Natural killer cell treated with Interleukin-12 subunit alpha and Interleukin-12 subunit beta and Interleukin-15 and Interleukin-18, amount 100 ng/mL, for 72 hours (primary cell): ENCODE data around the gene TFIP11. TPM values are rescaled to one million over a fixed set of nuclear protein-coding genes. Genes with fewer than 3 reads are reported as not detected.

Experiments used
- ATAC-seq, 2 donors: fragments of 150-1000 bp; cut with Tn5 transposase in 1 of 2; sonication (Bioruptor Pico), chemical (Tn5 transposase) in 1 of 2; 2 replicates each; pipeline ENCODE4 v1.10.0; 2021
- DNase-seq: peaks from one replicate; pipeline ENCODE4 v3.0.0; 2022; ENCODE audit warnings: low spot score
- H3K27ac Mint-ChIP-seq, 2 donors: 1 replicate in 1 of 2; 2 replicates in 1 of 2; pipeline ENCODE4 v1.8.0; 2022; ENCODE audit warnings: mixed read lengths in 2 of 2, mild to moderate bottlenecking in 1 of 2, moderate library complexity in 1 of 2
- H3K27me3 Mint-ChIP-seq, 2 donors: 1 replicate in 1 of 2; 2 replicates in 1 of 2; pipeline ENCODE4 v1.8.0; 2022; ENCODE audit warnings: mixed read lengths in 2 of 2
- H3K36me3 Mint-ChIP-seq: one replicate; pipeline ENCODE4 v1.8.0; 2022; ENCODE audit warnings: mixed read lengths
- H3K4me1 Mint-ChIP-seq, 2 donors: 1 replicate in 1 of 2; 2 replicates in 1 of 2; pipeline ENCODE4 v1.8.0; 2022; ENCODE audit warnings: low read depth in 2 of 2, mixed read lengths in 2 of 2, mild to moderate bottlenecking in 1 of 2
- H3K4me3 Mint-ChIP-seq: one replicate; pipeline ENCODE4 v1.8.0; 2022; ENCODE audit warnings: mixed read lengths
- H3K9me3 Mint-ChIP-seq: 2 replicates; pipeline ENCODE4 v1.8.0; 2022; ENCODE audit warnings: mixed read lengths
- total RNA-seq, 2 donors: library from RNA; stranded (reverse); gene quantifications; one replicate each; pipeline ENCODE4 v1.2.3, GENCODE V29; 2022

Gene TFIP11
- total RNA-seq: 10 to 100 TPM; 56.5 to 57.7 TPM

GRCh38 chr22:26512149-26512793 is at the start of gene TFIP11:
TSS of gene TFIP11 (minus strand) at chr22:26512473. CDS start at chr22:26510272, 2,201 bp downstream.
- Mint-ChIP-seq H3K9me3 (no peaks in the 10 kb centered on the region), H3K4me3 (peak within 1 kb of the TSS; percentile 99), H3K27ac (peak within 1 kb of the TSS; percentile 92 to 99), H3K36me3 (peaks cover 11% of the 10 kb centered on the region), H3K27me3 (no peaks in the 10 kb centered on the region), H3K4me1 (peaks cover 37 to 39% of the 10 kb centered on the region in 2 donors)
- ATAC-seq (peak; percentile 98 to 99), DNase-seq (peak; percentile 95)

GRCh38 chr22:26561756-26562417 is 49.6 kb upstream of the TFIP11 start:
- Mint-ChIP-seq H3K27me3 (no peaks in the 10 kb centered on the region), H3K4me3 (no peak overlapping the region), H3K27ac (peak overlapping the region; percentile 58 to 65), H3K36me3 (no peaks in the 10 kb centered on the region), H3K4me1 (peaks cover 58 to 70% of the 10 kb centered on the region in 2 donors), H3K9me3 (no peaks in the 10 kb centered on the region)
- ATAC-seq (no peak), DNase-seq (peak; percentile 49)

DNA sequence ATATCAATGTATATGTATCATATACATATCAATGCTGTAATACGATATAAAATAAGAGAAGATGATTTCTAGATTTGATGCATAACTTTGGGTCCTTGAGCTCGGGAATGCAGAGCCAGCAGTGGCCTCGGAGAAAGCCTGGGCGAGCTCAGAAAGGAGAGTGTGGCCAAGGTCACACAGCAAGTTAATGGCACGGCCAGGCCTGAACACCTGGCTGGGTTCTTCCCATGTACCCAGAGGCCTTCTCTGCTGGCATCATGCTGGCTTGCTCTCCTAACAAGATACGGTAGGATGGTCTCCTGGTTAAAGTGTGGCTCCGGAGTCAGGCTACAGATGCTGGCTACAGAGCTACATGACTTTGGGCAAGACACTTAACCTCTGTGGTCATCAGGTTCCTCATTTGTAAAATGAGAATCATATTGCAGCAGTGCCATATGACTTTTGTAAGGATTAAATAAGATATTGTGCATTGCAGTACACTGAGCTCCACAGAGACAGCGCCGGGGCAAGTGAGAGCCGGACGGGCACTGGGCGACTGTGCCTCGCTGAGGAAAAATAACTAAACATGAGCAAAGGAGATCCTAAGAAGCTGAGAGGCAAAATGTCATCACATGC is 47.8 kb upstream of the TFIP11 start:
- H3K9me3 Mint-ChIP-seq: no peaks in the 10 kb centered on the region
- peak; percentile 35 for DNase-seq
- no peak overlapping the region for H3K4me3 Mint-ChIP-seq
- no peak for ATAC-seq
- no peaks in the 10 kb centered on the region for H3K27me3 Mint-ChIP-seq
- H3K36me3 Mint-ChIP-seq: no peaks in the 10 kb centered on the region
- H3K27ac Mint-ChIP-seq: peak overlapping the region in 1 of 2 donors; percentile 81
- peaks cover 51 to 62% of the 10 kb centered on the region in 2 donors for H3K4me1 Mint-ChIP-seq

DNA sequence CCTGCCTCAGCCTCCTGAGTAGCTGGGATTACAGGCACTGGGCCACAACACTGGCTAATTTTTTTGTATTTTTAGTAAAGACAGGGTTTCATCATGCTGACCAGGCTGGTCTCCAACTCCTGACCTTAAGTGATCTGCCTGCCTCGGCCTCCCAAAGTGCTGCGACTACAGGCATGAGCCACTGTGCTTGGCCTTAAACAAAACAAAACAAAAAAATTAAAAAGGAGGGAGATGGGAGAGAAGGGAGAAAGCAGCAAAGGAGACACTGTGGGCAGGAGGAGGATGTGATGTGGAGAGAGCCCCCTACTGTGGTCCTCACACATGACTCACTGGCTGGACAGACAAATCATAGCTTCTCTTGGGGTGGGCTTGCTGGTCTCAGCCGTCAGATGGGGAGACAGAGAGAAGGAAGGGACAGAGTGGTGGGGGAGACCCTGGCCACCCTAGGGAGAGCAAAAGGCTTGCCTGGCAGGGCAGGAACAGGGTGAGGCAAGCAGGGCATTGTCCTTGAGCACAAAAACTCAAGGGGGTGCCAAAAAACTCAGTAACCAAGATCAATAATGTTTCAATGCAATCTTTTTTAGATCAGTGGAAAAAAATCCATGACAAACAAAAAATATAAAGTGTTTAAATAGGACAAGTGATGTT is 46.1 kb upstream of the TFIP11 start:
- DNase-seq (no peak), ATAC-seq (no peak)
- no peaks in the 10 kb centered on the region for H3K36me3 Mint-ChIP-seq
- peaks cover 50 to 56% of the 10 kb centered on the region in 2 donors for H3K4me1 Mint-ChIP-seq
- H3K27me3 Mint-ChIP-seq: no peaks in the 10 kb centered on the region
- H3K27ac Mint-ChIP-seq: peak overlapping the region; percentile 72 to 81
- H3K4me3 Mint-ChIP-seq: no peak overlapping the region
- H3K9me3 Mint-ChIP-seq: no peaks in the 10 kb centered on the region

DNA sequence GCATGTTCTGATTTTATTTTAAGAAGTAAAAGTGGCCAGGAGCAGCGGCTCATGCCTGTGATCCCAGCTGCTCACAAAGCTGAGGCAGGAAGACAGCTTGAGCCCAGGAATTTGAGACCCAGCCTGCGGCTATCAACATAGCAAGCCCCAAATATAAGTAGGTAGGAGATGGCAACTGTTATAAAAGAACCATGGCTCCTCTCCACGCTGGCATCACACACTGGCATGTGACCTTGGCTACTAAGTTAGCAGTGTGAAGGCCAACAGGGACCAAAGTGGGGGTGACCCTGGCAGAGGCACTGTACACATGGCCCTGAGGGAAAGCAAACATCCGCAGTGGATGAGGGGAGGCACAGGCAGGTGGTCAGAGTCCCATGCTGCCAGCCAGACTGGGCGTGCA is 44.6 kb upstream of the TFIP11 start:
- Mint-ChIP-seq H3K36me3 (no peaks in the 10 kb centered on the region), H3K27me3 (no peaks in the 10 kb centered on the region), H3K9me3 (no peaks in the 10 kb centered on the region), H3K4me3 (no peak overlapping the region), H3K27ac (peak overlapping the region; percentile 50 to 59), H3K4me1 (peaks cover 51 to 53% of the 10 kb centered on the region in 2 donors)
- no peak for ATAC-seq
- DNase-seq: peak; percentile 38

- H3K4me1 Mint-ChIP-seq: peaks cover 52 to 54% of the 10 kb centered on the region in 2 donors
- no peaks in the 10 kb centered on the region for H3K27me3 Mint-ChIP-seq
- no peaks in the 10 kb centered on the region for H3K36me3 Mint-ChIP-seq
- H3K4me3 Mint-ChIP-seq: no peak overlapping the region
- ATAC-seq: no peak
- peak; percentile 23 for DNase-seq
- no peak overlapping the region for H3K27ac Mint-ChIP-seq
- no peaks in the 10 kb centered on the region for H3K9me3 Mint-ChIP-seq
Observed at GRCh38 chr22:26555478-26555877, 43.2 kb upstream of the TFIP11 start.

DNA sequence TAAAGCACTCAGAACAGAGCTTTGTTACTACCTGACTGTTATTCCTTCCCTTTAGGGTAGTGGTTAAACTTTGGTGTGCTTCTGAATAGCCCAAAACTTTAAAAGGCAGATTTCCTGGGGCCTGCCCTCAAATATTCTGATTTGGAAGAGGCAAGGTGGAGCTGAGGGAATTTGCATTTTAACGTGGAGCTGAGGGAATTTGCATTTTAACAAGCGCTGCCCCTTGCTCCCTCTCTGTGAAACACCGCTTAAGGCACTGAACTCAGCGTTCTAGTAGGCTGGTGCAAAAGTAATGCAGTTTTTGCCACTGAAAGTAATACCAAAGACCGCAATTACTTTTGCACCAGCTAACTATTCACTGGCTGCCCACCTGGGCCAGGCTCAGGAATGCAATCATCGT is 42.7 kb upstream of the TFIP11 start:
- H3K27ac Mint-ChIP-seq: peak overlapping the region in 1 of 2 donors; percentile 43
- ATAC-seq (no peak), DNase-seq (peak; percentile 25)
- H3K27me3 Mint-ChIP-seq: no peaks in the 10 kb centered on the region
- H3K36me3 Mint-ChIP-seq: no peaks in the 10 kb centered on the region
- H3K4me1 Mint-ChIP-seq: peaks cover 52 to 54% of the 10 kb centered on the region in 2 donors
- H3K9me3 Mint-ChIP-seq: no peaks in the 10 kb centered on the region
- no peak overlapping the region for H3K4me3 Mint-ChIP-seq

DNA sequence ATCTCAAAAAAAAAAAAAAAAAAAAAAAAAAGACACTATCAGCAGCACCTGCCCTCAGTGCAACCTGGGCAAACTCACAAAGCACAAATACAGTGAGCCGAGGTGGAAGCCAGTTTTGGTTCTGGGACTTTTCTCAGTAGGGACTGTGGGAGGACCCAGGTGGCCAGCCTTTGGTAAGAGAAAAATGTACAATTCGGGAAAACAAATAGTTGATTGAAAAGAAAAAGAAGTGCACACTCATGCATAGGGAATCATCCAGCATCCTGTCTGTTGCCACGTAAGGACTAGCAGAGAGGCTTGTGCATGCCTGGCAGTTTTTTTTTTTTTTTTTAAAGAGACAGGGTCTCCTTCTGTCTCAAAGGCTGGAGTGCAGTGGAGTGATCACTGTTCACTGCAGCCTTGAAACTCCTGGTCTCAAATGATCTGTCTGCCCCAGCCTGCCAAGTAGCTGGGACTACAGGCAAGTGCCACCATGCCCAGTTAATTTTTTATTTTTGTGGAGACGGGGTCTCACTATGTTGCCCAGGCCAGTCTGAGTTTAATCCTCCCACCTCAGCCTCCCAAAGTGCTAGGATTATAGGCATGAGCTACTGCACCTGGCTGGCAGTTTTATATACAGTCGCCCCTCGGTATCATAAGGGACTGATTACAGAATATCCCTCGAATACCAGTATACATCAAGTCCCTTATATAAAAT is 40.9 kb upstream of the TFIP11 start:
- Mint-ChIP-seq H3K36me3 (no peaks in the 10 kb centered on the region), H3K27ac (peak overlapping the region; percentile 43 to 82), H3K4me3 (no peak overlapping the region), H3K27me3 (no peaks in the 10 kb centered on the region), H3K9me3 (no peaks in the 10 kb centered on the region), H3K4me1 (peaks cover 39 to 46% of the 10 kb centered on the region in 2 donors)
- ATAC-seq (no peak), DNase-seq (no peak)

DNA sequence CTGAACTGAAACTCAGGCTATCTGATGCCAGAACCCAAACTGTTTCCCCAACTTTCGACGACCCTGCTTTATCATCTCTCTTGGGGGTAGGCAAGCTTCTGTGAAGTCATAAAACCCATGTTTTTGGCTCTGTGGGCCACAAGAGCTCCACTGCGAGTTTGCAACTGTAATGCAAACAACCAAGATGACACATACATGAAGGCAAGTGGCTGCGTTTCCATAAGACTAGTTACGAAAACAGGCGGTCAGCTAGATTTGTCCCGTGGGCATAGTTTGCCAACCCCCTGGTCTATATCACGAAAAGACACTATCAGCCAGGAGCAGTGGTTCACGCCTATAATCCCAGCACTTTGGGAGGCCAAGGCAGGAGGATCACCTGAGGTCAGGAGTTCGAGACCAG is 40.2 kb upstream of the TFIP11 start:
- DNase-seq (no peak), ATAC-seq (no peak)
- Mint-ChIP-seq H3K4me1 (peaks cover 39 to 47% of the 10 kb centered on the region in 2 donors), H3K4me3 (no peak overlapping the region), H3K27ac (peak overlapping the region in 1 of 2 donors; percentile 86), H3K9me3 (no peaks in the 10 kb centered on the region), H3K36me3 (peaks cover 2% of the 10 kb centered on the region), H3K27me3 (no peaks in the 10 kb centered on the region)

DNA sequence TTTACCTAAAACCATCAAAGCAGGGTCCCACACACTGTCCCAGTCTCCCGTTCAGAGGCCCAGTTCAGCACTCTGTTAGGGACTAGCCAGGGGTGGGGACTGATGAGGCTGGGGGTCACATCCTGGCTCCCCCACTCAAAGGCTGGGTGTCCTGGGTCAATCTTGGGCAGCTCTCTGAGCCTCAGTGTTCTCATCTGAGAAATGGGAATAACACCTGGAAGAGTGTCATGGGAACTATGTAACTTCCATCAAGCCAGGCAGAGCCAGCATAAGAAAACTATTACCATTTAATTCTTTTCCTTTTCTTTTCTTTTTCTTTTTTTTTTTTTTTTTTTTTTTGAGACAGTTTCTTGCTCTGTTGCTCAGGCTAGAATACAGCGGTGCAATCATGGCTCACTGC is 39.3 kb upstream of the TFIP11 start:
- no peak for ATAC-seq
- Mint-ChIP-seq H3K4me1 (peaks cover 40 to 47% of the 10 kb centered on the region in 2 donors), H3K36me3 (peaks cover 9% of the 10 kb centered on the region), H3K9me3 (no peaks in the 10 kb centered on the region), H3K27ac (peak overlapping the region; percentile 23 to 86), H3K4me3 (no peak overlapping the region), H3K27me3 (no peaks in the 10 kb centered on the region)
- DNase-seq: no peak

DNA sequence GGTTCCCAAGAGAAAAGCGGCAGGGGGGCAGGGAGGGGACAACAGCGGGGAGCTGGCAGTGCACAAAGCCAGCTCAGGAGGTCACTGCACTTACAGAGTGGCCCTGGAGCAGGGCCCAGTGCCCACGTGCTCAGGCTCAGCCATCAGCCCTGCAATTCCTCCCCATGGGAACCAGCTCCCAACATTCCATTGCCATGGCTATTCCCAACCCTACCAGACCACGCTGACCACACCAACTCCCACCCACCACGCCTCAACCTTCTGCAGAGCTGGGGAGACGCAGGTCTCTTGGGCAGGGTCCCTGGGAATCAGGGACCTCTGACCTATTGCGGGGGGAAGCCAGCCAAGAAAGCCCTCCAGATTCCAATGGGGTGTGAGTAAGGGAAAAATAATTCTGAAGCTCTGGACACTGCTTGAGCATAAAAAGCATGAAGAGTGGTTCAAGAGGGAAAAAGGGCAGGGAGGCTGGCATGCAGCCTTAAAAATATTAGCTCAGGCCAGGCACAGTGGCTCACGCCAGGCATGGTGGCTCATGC is 38.3 kb upstream of the TFIP11 start:
- no peak for ATAC-seq
- no peaks in the 10 kb centered on the region for H3K9me3 Mint-ChIP-seq
- peaks cover 12% of the 10 kb centered on the region for H3K36me3 Mint-ChIP-seq
- no peak for DNase-seq
- peak overlapping the region in 1 of 2 donors; percentile 86 for H3K27ac Mint-ChIP-seq
- no peak overlapping the region for H3K4me3 Mint-ChIP-seq
- H3K27me3 Mint-ChIP-seq: no peaks in the 10 kb centered on the region
- peaks cover 45 to 53% of the 10 kb centered on the region in 2 donors for H3K4me1 Mint-ChIP-seq

- H3K36me3 Mint-ChIP-seq: peaks cover 12% of the 10 kb centered on the region
- no peak overlapping the region for H3K4me3 Mint-ChIP-seq
- peak overlapping the region in 1 of 2 donors; percentile 86 for H3K27ac Mint-ChIP-seq
- no peak for DNase-seq
- no peak for ATAC-seq
- H3K9me3 Mint-ChIP-seq: no peaks in the 10 kb centered on the region
- H3K27me3 Mint-ChIP-seq: no peaks in the 10 kb centered on the region
- peaks cover 48 to 56% of the 10 kb centered on the region in 2 donors for H3K4me1 Mint-ChIP-seq
Observed at GRCh38 chr22:26549902-26550497, 37.7 kb upstream of the TFIP11 start.

GRCh38 chr22:26548984-26549383 is 36.7 kb upstream of the TFIP11 start:
- Mint-ChIP-seq H3K36me3 (peaks cover 12% of the 10 kb centered on the region), H3K4me1 (peaks cover 53 to 56% of the 10 kb centered on the region in 2 donors), H3K27me3 (no peaks in the 10 kb centered on the region), H3K4me3 (no peak overlapping the region), H3K27ac (peak overlapping the region in 1 of 2 donors; percentile 89), H3K9me3 (no peaks in the 10 kb centered on the region)
- DNase-seq (no peak), ATAC-seq (no peak)
